GM18505 (cell line): Measurements from ENCODE around the gene HAUS7.

ENCODE experiments used
- ATAC-seq: cut with Tn5 transposase; IDR thresholded peaks from one replicate; pipeline ENCODE4 v1.9.1; 2021; ENCODE audit not compliant: unreplicated experiment
- POLR2A ChIP-seq: IDR thresholded peaks from 4 replicates; pipeline ENCODE4 v1.6.1; 2011; ENCODE audit warnings: borderline replicate concordance; ENCODE audit not compliant: insufficient read depth, insufficient read length; ENCODE audit errors: extremely low read depth

Gene HAUS7

DNA sequence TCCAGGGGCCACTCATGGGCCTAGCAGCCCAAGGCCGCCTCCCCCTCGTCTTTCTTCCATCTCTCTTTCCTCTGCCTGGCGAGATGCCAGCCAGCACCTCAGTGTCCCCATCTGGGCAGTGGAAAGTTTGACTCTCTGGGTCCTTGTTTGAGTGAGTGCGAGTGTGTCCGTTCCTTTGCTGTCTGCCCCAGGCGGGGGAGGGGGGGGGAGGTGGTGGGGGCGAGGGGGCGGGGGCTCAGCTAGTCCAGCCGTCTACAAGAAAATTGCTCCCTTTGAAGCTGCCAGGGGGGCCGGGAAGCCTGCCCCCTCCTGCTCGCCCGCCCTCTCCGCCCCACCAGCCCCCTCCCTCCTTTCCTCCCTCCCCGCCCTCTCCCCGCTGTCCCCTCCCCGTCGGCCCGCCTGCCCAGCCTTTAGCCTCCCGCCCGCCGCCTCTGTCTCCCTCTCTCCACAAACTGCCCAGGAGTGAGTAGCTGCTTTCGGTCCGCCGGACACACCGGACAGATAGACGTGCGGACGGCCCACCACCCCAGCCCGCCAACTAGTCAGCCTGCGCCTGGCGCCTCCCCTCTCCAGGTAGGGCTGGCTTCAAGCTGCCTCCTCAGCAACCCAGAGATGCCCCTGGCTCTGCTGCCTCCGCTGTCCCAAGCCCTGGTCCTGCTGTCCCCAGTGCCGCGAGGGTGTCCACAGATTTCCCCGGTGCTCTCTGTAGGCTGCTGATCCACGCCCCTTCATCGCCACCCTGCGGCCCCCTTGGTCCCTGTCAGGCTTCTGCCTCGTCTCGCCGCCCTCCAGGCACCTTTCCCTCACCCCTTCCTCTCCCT, 24.4 kb upstream of the HAUS7 start, which contains the start of gene BGN:
Gene BGN (plus strand): TSS at position 440 of the 821 bp plus-strand sequence. CDS start 9,652 bp downstream, outside the sequence.
- no peak for TF ChIP-seq POLR2A
- no peak for ATAC-seq

- TF ChIP-seq POLR2A = no peak
- no peak for ATAC-seq
These were observed 23.7 kb upstream of the HAUS7 start for GRCh38 chrX:153494061-153494460.

GRCh38 chrX:153493085-153493484, 22.7 kb upstream of the HAUS7 start:
- no peak for ATAC-seq
- TF ChIP-seq POLR2A = no peak

GRCh38 chrX:153492543-153492942, 22.2 kb upstream of the HAUS7 start:
- no peak for ATAC-seq
- TF ChIP-seq POLR2A = no peak

DNA sequence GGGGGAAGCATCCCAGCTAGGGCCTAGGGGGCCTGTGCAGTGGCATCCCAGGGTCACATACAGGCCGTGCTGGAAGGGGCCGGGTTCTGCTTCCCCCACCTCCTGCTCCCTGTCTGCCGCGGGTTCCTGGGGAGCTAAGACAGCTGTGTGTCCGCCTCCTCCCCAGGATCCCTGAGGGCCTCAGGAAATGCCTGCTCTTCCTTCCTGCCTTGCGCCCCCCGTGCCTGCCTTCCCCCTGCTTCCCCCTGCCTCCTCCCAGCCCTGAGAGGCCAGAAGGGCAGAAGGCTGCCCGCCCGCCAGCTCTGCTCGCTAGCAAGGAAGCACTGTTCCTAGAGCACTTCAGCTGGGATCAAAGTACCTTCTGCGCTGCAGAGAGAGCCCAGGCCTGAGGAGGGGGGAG, 21.5 kb upstream of the HAUS7 start:
- no peak for ATAC-seq
- no peak for TF ChIP-seq POLR2A

- no peak for TF ChIP-seq POLR2A
- ATAC-seq = no peak
These were observed 21.1 kb upstream of the HAUS7 start for GRCh38 chrX:153491351-153491914.

GRCh38 chrX:153490217-153490930, 20.0 kb upstream of the HAUS7 start:
- no peak for ATAC-seq
- TF ChIP-seq POLR2A = no peak

DNA sequence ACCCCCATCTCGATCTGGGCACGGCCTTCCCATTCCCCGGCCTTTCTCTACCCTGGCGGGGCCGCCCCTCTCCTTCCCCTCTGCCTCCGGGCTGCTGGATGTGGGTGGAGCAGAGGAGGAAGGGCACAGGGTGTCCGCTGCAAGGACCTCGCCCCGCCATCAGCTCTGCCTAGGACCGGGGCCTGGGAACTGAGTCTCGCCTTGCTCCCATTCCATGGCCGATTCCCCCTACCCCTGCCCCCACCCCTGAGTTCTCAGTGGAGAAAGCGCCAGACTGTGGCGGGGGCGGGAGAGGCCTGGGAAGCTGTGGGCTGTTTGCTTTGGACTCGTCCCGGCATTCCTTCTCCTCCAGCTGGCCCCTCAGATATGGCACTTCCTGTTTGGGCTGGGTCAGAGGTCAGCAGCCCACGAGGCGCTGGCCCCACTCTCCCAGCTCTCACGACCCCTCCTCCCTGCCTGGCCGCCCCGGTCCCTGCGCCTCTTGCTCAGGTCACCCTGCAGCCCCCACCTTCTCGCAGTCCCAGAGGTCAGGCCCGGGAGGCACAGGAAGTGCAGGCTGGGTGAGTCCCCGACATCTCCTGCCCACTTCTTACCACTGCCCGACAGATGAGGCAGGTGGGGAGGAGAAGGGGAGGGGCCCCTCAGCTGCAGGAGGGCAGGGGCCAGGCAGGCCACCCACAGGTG, 18.0 kb upstream of the HAUS7 start:
- no peak for TF ChIP-seq POLR2A
- ATAC-seq = no peak

DNA sequence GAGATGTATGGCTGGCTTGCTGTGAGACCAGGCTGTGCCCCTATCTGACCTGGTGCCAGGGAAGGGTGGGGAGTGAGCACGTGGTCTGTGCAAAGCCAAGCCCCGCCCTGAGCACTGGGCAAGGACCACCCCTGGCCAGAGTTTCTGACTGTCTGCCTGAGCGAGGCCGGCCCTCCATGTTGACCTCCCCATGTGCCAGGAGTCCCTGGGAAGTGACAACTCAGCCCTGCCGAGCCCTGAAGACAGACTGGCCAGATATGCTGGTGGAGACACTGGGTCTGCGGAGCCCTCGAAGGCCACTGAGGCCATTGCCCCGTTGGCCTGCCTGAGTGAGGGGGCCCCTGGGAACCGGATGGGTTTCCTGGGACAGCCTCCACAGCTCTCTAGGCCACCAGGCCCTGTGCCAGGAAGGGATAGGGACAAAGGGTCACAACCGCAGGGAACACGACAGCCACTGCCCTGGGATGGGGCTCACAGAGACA, 17.3 kb upstream of the HAUS7 start:
- no peak for TF ChIP-seq POLR2A
- ATAC-seq = no peak

GRCh38 chrX:153486171-153486570, 15.8 kb upstream of the HAUS7 start:
- no peak for TF ChIP-seq POLR2A
- no peak for ATAC-seq

DNA sequence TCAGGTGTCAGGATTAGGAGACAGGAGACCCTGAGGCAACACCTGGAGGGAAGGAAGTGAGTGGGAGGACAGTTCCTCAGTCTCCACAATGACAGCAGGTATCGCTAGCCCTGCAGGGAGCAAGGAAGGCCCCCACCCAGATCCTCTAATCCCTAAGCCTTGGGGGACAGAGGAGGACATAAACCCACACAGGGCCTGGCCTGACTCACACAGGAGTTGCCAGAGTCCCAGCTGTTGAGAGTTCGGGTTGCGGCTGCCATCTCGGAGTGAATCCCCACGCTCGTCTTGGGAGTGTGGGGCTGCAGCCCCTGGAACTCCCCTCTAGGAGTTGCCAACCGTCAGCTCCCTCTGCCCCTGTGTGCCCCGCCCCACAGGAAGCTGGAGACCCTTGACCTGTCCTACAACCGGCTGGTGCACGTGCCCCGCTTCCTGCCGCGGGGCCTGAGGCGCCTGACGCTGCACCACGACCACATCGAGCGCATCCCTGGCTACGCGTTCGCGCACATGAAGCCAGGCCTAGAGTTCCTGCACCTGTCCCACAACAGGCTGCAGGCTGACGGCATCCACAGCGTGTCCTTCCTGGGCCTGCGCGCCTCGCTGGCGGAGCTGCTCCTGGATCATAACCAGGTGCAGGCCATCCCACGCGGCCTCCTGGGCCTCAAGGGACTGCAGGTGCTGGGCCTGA, 15.2 kb upstream of the HAUS7 start:
- no peak for ATAC-seq
- TF ChIP-seq POLR2A = no peak

GRCh38 chrX:153482376-153483015, 12.1 kb upstream of the HAUS7 start:
- TF ChIP-seq POLR2A = no peak
- ATAC-seq = no peak
